GM21515 (cell line): Measurements from ENCODE around the gene YKT6.
"Not testable (repeated sequence)": the region's sequence is repeated elsewhere in the genome, so short reads cannot be mapped to it uniquely, and the experiment has no call there.

Source experiments
- ATAC-seq: cut with Tn5 transposase; IDR thresholded peaks from one replicate; pipeline ENCODE4 v1.9.1; 2021; ENCODE audit not compliant: unreplicated experiment

Gene YKT6

GRCh38 chr7:44193011-44193802 lies 7.6 kb upstream of the YKT6 start:
- no peak for ATAC-seq

- no peak for ATAC-seq
These were observed 6.7 kb upstream of the YKT6 start for GRCh38 chr7:44194069-44194468.

- ATAC-seq, result no peak
These were observed 6.1 kb upstream of the YKT6 start for GRCh38 chr7:44194562-44195145.

- ATAC-seq, result no peak
These were observed 4.9 kb upstream of the YKT6 start for GRCh38 chr7:44195889-44196288.

- ATAC-seq, result no peak
These were observed 4.3 kb upstream of the YKT6 start for GRCh38 chr7:44196450-44196872.

GRCh38 chr7:44197474-44197873 lies 3.3 kb upstream of the YKT6 start:
- no peak for ATAC-seq

GRCh38 chr7:44200163-44200562 lies 615 bp upstream of the YKT6 start:
- not testable (repeated sequence) for ATAC-seq

GRCh38 chr7:44201813-44202212 lies 1.0 kb downstream of the YKT6 start:
- ATAC-seq, result no peak

GRCh38 chr7:44206008-44206407 lies 5.2 kb downstream of the YKT6 start:
- no peak for ATAC-seq

- no peak for ATAC-seq
These were observed 7.3 kb downstream of the YKT6 start for GRCh38 chr7:44208085-44208484.

GRCh38 chr7:44210107-44210506 lies 9.3 kb downstream of the YKT6 start:
- no peak for ATAC-seq

GRCh38 chr7:44211126-44211675 lies 10.4 kb downstream of the YKT6 start:
- no peak for ATAC-seq

- ATAC-seq, result no peak
These were observed 11.2 kb downstream of the YKT6 start for GRCh38 chr7:44212018-44212417.

- no peak for ATAC-seq
These were observed 11.9 kb downstream of the YKT6 start for GRCh38 chr7:44212581-44213184.

GRCh38 chr7:44213206-44213876 lies 12.6 kb downstream of the YKT6 start:
- ATAC-seq, result no peak

- no peak for ATAC-seq
These were observed 13.2 kb downstream of the YKT6 start for GRCh38 chr7:44213877-44214388.

- no peak for ATAC-seq
These were observed 14.8 kb downstream of the YKT6 start for GRCh38 chr7:44215531-44215930.

- ATAC-seq, result no peak
These were observed 15.2 kb downstream of the YKT6 start for GRCh38 chr7:44216019-44216418.

- ATAC-seq, result no peak
These were observed 15.9 kb downstream of the YKT6 start for GRCh38 chr7:44216521-44217222.

- no peak for ATAC-seq
These were observed 16.5 kb downstream of the YKT6 start for GRCh38 chr7:44217223-44217714.
